Colonic mucosa (tissue), 4 donors: ENCODE measurements around the gene LDAH. TPM values are rescaled to one million over a fixed set of nuclear protein-coding genes. Genes with fewer than 3 reads are reported as not detected.
A peak's percentile ranks its signal among the peaks of the same experiment; 100 is the strongest.

ENCODE experiments used
- DNase-seq: peaks from one replicate; pipeline ENCODE4 v3.0.0-alpha.2; 2020
- H3K27ac ChIP-seq: fragments of 200-600 bp; one replicate; pipeline ENCODE4 v1.8.0; 2021
- H3K27me3 ChIP-seq: fragments of 200-600 bp; one replicate; pipeline ENCODE4 v1.8.0; 2021
- H3K36me3 ChIP-seq: fragments of 200-600 bp; one replicate; pipeline ENCODE4 v1.8.0; 2021
- H3K4me1 ChIP-seq: fragments of 200-600 bp; one replicate; pipeline ENCODE4 v1.8.0; 2021; ENCODE audit warnings: mild to moderate bottlenecking
- H3K4me3 ChIP-seq: fragments of 200-600 bp; one replicate; pipeline ENCODE4 v1.8.0; 2021
- H3K9ac ChIP-seq, 2 donors: one replicate each; pipeline ENCODE4 v1.7.0; 2013; ENCODE audit warnings: control low read depth in 2 of 2, low read depth in 2 of 2, low read length in 2 of 2
- H3K9me3 ChIP-seq: fragments of 200-600 bp; one replicate; pipeline ENCODE4 v1.8.0; 2021
- intact Hi-C: fragments of 100-400 bp; cut with DNase I; formaldehyde crosslinking; loops from one replicate; pipeline ENCODE4 v1.14.1; 2022
- total RNA-seq, 2 donors: library from RNA; stranded (reverse); fragmentation: NEBNext Ultra II Directional in 1 of 2; extraction: Animal tissue kit (Norgen Biotek cat#: 25700) in 1 of 2; gene quantifications; one replicate each; pipeline ENCODE4 v1.2.1, GENCODE V29; 2021
- TF ChIP-seq, protein P1 (sequence below): fragments of 200-600 bp; IDR thresholded peaks from one replicate; pipeline ENCODE4 v1.8.0; 2022; ENCODE audit warnings: antibody characterized with exemption, mild to moderate bottlenecking
- donor health status: healthy.
- donor health status: DM: no; HTN: no; CAD: no.
- donor health status: DM: no; HTN: no; CAD: no.

The LDAH gene
- total RNA-seq, 2 donors from 2014 or later, result 15.0 to 25.9 TPM

DNA sequence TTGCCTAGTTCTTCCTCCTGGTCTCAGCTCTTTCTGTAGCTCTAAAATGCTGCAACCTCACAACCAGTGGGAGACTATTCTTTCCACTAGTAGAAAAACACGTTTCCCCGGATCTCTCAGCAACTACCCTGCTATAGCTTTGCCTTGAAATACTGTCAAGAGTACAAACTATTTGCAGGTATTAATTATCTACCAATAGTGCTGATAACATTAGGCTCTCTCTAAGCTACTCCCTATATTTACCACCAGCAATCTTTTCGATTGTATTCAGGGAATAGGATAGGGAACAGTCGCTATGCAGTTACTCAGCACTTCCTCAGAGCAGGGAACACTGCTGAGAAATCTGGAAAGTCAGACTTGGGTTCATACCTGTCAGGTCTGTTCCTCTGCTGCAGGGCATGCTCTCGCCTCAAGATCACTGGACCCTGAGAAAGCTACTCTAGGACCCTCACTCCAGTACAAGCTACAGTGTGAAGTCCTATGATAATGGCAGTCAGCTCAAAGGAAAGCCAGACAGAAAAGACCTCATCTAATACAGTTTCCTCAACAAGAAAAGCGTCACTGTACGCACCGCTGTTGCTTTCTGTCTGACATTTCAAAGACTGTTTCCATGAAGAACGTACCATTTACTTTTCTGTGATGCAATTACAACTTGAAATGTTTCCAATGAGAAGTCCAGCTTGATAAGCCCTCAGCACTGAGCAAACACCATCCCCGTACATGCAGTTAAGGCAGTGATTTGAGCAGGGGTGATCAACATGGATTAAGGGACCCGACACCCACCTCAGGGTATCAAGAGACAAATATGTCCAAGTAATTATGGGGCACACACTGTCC lies 133.3 kb downstream of the LDAH start:
- no peaks in the 10 kb centered on the region for H3K36me3 ChIP-seq
- H3K4me1 ChIP-seq, result no peaks in the 10 kb centered on the region
- H3K4me3 ChIP-seq, result no peak overlapping the region
- H3K27me3 ChIP-seq, result no peaks in the 10 kb centered on the region
- TF ChIP-seq, protein P1, sequence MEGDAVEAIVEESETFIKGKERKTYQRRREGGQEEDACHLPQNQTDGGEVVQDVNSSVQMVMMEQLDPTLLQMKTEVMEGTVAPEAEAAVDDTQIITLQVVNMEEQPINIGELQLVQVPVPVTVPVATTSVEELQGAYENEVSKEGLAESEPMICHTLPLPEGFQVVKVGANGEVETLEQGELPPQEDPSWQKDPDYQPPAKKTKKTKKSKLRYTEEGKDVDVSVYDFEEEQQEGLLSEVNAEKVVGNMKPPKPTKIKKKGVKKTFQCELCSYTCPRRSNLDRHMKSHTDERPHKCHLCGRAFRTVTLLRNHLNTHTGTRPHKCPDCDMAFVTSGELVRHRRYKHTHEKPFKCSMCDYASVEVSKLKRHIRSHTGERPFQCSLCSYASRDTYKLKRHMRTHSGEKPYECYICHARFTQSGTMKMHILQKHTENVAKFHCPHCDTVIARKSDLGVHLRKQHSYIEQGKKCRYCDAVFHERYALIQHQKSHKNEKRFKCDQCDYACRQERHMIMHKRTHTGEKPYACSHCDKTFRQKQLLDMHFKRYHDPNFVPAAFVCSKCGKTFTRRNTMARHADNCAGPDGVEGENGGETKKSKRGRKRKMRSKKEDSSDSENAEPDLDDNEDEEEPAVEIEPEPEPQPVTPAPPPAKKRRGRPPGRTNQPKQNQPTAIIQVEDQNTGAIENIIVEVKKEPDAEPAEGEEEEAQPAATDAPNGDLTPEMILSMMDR, result no peak
- H3K9me3 ChIP-seq, result no peaks in the 10 kb centered on the region
- H3K9ac ChIP-seq, result no peak overlapping the region
- no peak overlapping the region for H3K27ac ChIP-seq
- DNase-seq, result no peak
- intact Hi-C loops, result no loop called here

DNA sequence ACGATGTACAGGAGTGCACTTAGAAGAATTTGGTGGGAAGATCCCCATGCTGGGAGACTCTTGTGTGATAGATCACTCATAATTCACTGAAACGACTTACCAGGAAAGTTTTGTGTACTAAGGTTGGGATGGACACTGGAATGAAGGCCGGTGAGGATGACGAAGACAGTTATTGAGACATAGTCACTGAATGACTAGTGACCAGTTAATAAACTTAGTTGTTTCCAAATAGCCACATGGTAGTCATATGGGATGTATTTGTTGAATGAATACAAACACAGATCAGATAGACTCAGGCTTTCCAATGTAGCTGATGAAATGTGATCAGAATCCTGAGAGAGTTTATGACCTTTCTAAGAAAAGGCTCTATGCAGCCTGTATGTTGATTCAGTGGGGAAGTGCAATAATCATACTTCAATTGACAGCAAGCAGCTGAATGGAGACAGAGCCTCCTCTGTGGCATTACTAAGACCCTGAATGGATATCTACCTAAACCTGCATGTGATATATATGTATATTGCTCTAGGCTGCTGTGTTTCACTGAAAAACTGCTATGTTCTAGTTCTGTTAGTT lies 135.6 kb downstream of the LDAH start:
- Histone ChIP-seq H3K27me3 (no peaks in the 10 kb centered on the region), H3K9ac (no peak overlapping the region), H3K4me1 (no peaks in the 10 kb centered on the region), H3K27ac (no peak overlapping the region), H3K36me3 (no peaks in the 10 kb centered on the region), H3K4me3 (no peak overlapping the region), H3K9me3 (no peaks in the 10 kb centered on the region)
- TF ChIP-seq, protein P1, result no peak
- DNase-seq, result no peak
- intact Hi-C loops, result no loop called here

DNA sequence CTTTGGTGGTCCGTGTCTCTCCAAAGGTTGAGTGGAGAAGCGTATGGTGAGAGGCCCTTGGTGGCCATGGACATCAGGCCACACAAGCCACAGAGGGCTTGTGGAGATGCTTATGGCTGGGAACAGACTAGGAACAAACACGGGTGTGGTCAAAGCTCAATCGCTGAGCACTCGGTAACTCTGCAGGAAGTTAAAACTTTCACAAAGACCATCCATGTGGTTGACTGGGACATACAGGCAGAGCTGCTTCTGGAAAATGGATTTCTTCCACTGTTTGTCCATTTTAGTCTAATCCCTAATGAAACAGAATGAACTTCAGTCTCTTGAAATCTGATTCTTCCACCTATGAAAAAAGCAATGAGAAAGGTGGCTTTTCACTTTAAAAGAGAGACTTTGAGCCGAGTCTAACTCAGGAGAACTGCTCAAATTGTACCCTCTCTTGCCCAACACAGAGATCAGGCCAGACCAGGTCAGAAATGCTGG lies 138.3 kb downstream of the LDAH start:
- H3K4me1 ChIP-seq, result no peaks in the 10 kb centered on the region
- DNase-seq, result no peak
- H3K27ac ChIP-seq, result no peak overlapping the region
- H3K4me3 ChIP-seq, result no peak overlapping the region
- intact Hi-C loops, result loop anchor here (5.0 kb wide), 1 partner anchor 278 kb away; no protein-coding TSS in a partner anchor
- no peak overlapping the region for H3K9ac ChIP-seq
- no peaks in the 10 kb centered on the region for H3K36me3 ChIP-seq
- H3K9me3 ChIP-seq, result no peaks in the 10 kb centered on the region
- TF ChIP-seq, protein P1, result no peak
- no peaks in the 10 kb centered on the region for H3K27me3 ChIP-seq

DNA sequence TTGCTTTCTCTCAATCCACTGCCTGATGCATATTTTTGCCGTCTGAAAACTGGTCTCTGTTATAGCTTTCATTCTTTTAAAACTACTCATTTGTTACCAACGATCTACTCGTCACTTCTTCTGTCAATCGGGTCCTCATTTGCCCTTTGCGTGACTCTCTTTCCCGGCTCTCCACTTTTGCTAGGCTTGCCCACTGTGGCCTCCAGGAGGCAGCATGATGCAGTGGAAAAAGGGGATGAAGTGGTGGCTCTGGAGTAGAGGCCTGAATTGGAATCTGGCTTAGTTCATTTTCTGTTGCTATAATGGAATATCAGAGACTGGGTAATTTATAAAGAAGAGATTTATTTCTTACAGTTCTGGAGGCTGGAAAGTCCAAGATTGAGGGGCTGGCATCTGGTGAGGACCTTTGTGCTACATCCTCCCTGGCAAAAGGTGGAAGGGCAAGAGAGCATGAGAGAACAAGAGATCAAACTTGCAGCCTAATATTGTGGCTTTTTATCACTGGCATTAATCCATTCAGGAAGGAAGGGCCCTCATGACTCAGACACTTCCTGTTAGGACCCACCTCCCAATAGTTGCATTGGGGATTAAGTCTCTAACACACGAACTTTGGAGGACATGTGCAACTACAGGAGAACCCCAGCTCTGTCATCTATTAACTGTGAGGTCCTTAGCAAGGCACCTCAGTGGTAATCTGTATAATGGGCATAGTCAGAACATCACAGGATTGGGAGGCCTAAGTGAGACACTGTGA lies 140.6 kb downstream of the LDAH start:
- TF ChIP-seq, protein P1, result no peak
- Histone ChIP-seq H3K9me3 (no peaks in the 10 kb centered on the region), H3K27me3 (no peaks in the 10 kb centered on the region), H3K4me3 (no peak overlapping the region), H3K4me1 (no peaks in the 10 kb centered on the region), H3K9ac (no peak overlapping the region), H3K27ac (no peak overlapping the region), H3K36me3 (no peaks in the 10 kb centered on the region)
- DNase-seq, result no peak
- intact Hi-C loops, result loop anchor here (5.0 kb wide), 1 partner anchor 280 kb away; no protein-coding TSS in a partner anchor

DNA sequence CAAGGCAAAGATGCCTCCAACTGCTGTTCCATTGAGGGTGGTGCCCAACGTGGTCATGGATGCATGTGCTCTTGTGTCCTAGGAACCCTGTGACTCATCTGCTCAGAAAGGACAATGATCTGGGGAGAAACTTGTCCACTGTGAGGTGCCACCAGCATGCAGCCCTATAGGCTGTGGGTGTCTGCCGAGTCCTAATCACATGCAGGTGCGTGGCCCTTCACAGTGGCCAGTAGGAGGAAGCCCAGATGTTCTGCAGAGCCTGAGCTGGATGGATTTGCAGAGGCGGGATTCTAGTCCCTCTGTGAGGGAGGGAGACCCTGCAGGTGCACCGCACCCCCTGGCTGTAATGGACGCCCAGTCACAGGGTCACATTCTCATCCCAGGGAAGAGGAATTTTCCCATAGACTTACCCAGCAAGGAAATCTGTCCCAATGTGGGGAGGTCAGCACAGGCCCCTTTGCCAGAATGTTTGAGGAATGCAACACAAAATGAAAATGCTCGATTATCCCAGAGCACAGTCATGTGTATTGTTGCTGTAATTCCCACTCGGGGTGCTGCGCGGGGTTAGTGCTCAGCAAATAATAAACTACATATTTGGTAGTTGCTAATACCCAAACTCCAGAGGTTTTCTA lies 142.0 kb downstream of the LDAH start:
- Histone ChIP-seq H3K36me3 (no peaks in the 10 kb centered on the region), H3K27me3 (no peaks in the 10 kb centered on the region), H3K4me3 (no peak overlapping the region), H3K4me1 (peaks cover 4% of the 10 kb centered on the region), H3K9me3 (no peaks in the 10 kb centered on the region), H3K27ac (no peak overlapping the region), H3K9ac (peak overlapping the region in 1 of 2 donors; percentile 1)
- intact Hi-C loops, result loop anchor here (5.0 kb wide), 1 partner anchor 281 kb away; no protein-coding TSS in a partner anchor
- TF ChIP-seq, protein P1, result no peak
- no peak for DNase-seq
